HL-60 (cell line): Measurements from ENCODE around the gene TMEM239.
"Not testable (repeated sequence)": the region's sequence is repeated elsewhere in the genome, so short reads cannot be mapped to it uniquely, and the experiment has no call there.

Source experiments
- DNase-seq, 2 experiments: peaks; one replicate each; pipeline ENCODE4 v3.0.0-alpha.2; 2010 to 2020; ENCODE audit warnings: low read depth in 1 of 2, low spot score in 1 of 2
- H3K27ac ChIP-seq: fragments of 250-450 bp; sonication (Bioruptor Pico); replicated peaks from 2 replicates; pipeline ENCODE4 v1.5.1; 2020; ENCODE audit warnings: mild to moderate bottlenecking, moderate library complexity
- H3K27me3 ChIP-seq: fragments of 250-450 bp; sonication (Bioruptor Pico); 2 replicates; pipeline ENCODE4 v1.5.1; 2021; ENCODE audit warnings: mild to moderate bottlenecking, moderate library complexity; ENCODE audit not compliant: insufficient read depth, poor library complexity, severe bottlenecking
- H3K4me3 ChIP-seq: replicated peaks from 2 replicates; pipeline ENCODE4 v1.5.1; 2011; ENCODE audit warnings: mild to moderate bottlenecking, control low read depth, low read length; ENCODE audit not compliant: insufficient read depth
- CTCF ChIP-seq: IDR thresholded peaks from one replicate; pipeline ENCODE4 v1.5.1; 2011; ENCODE audit warnings: low read length, control low read depth, inconsistent platforms; ENCODE audit not compliant: insufficient read depth
- GABPA ChIP-seq: IDR thresholded peaks from 2 replicates; pipeline ENCODE4 v1.6.1; 2012; ENCODE audit warnings: low read depth
- POLR2AphosphoS5 ChIP-seq: IDR thresholded peaks from 2 replicates; pipeline ENCODE4 v1.6.1; 2012; ENCODE audit warnings: low read depth
- REST ChIP-seq: IDR thresholded peaks from 2 replicates; pipeline ENCODE4 v1.6.1; 2012; ENCODE audit warnings: low read depth; ENCODE audit not compliant: insufficient replicate concordance
- SPI1 ChIP-seq: IDR thresholded peaks from 2 replicates; pipeline ENCODE4 v1.6.1; 2012; ENCODE audit warnings: low read depth, mild to moderate bottlenecking, borderline replicate concordance

Gene TMEM239

GRCh38 chr20:2805689-2806350, 10.3 kb upstream of the TMEM239 start:
- TF ChIP-seq GABPA, result no peak
- no peak for TF ChIP-seq POLR2AphosphoS5
- no peak for TF ChIP-seq REST
- no peak for TF ChIP-seq SPI1
- TF ChIP-seq CTCF, result no peak
- Histone ChIP-seq H3K4me3 (no peak overlapping the region), H3K27ac (no peak overlapping the region), H3K27me3 (peaks cover 31% of the 10 kb centered on the region)
- no peak for DNase-seq

- DNase-seq, result no peak
- no peak for TF ChIP-seq SPI1
- TF ChIP-seq POLR2AphosphoS5, result no peak
- no peak for TF ChIP-seq REST
- Histone ChIP-seq H3K27me3 (peaks cover 32% of the 10 kb centered on the region), H3K27ac (no peak overlapping the region), H3K4me3 (no peak overlapping the region)
Measured at GRCh38 chr20:2806351-2806701, 9.8 kb upstream of the TMEM239 start.

GRCh38 chr20:2807019-2807418, 9.1 kb upstream of the TMEM239 start:
- no peak for DNase-seq
- TF ChIP-seq SPI1 (no peak), CTCF (no peak), POLR2AphosphoS5 (no peak), GABPA (no peak), REST (no peak)
- H3K27ac ChIP-seq, result no peak overlapping the region
- H3K4me3 ChIP-seq, result no peak overlapping the region
- peaks cover 32% of the 10 kb centered on the region for H3K27me3 ChIP-seq

- H3K27ac ChIP-seq, H3K4me3 ChIP-seq, DNase-seq: not testable (repeated sequence)
- H3K27me3 ChIP-seq, result peaks cover 32% of the 10 kb centered on the region
Measured at GRCh38 chr20:2807929-2808328, 8.2 kb upstream of the TMEM239 start.
